Measurements from ENCODE around the gene KANSL1L. TPM values are rescaled to one million over a fixed set of nuclear protein-coding genes. Genes with fewer than 3 reads are reported as not detected.

KANSL1L gene
- polyA plus RNA-seq, 1 experiment, result 2.8 TPM

DNA sequence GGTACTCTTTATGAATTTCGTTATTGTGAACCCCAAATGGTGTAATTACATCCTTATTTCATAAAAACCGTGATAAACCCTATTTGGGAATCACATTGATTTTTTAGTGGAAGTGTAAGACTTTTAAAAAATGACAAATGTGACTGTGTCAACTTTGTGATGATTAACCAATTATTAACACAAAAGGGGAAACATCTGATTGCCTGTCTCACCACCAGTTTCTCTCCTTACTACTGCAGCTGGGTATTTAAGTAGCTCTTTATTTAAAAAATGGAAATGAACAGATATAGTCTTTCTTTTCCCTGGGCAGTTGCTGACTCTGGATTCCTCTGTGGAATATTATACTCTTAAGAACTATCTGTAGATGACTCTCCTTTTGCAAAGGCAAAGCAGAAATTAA, 180.4 kb downstream of the KANSL1L start:
- TF ChIP-seq, protein P1, sequence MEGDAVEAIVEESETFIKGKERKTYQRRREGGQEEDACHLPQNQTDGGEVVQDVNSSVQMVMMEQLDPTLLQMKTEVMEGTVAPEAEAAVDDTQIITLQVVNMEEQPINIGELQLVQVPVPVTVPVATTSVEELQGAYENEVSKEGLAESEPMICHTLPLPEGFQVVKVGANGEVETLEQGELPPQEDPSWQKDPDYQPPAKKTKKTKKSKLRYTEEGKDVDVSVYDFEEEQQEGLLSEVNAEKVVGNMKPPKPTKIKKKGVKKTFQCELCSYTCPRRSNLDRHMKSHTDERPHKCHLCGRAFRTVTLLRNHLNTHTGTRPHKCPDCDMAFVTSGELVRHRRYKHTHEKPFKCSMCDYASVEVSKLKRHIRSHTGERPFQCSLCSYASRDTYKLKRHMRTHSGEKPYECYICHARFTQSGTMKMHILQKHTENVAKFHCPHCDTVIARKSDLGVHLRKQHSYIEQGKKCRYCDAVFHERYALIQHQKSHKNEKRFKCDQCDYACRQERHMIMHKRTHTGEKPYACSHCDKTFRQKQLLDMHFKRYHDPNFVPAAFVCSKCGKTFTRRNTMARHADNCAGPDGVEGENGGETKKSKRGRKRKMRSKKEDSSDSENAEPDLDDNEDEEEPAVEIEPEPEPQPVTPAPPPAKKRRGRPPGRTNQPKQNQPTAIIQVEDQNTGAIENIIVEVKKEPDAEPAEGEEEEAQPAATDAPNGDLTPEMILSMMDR (IDR thresholded peaks at IDR 0.05; ENCODE audit: insufficient read depth, low read depth, low read length), result no peak
- ChIA-PET CTCF (interaction anchor here (0.9 to 1.1 kb wide), 2 partner anchors 29 to 204 kb away, joined by 3 read pairs; no protein-coding TSS in a partner anchor), POLR2A (no interaction called here)
- DNase-seq (ENCODE audit: low read depth), result no peak
- H3K4me3 ChIP-seq (ENCODE audit: low read depth, low read length), result no peak overlapping the region
- H3K36me3 ChIP-seq (ENCODE audit: control insufficient read depth, insufficient read depth, low read length), result no peaks in the 10 kb centered on the region
- peaks cover 2% of the 10 kb centered on the region; the same call in 1 of the 2 replicates for H3K27me3 ChIP-seq (ENCODE audit: control insufficient read depth, insufficient read depth, low read length)

GRCh38 chr2:209988010-209988409, 183.2 kb downstream of the KANSL1L start:
- Histone ChIP-seq H3K4me3 (ENCODE audit: low read depth, low read length) (no peak overlapping the region), H3K27me3 (ENCODE audit: control insufficient read depth, insufficient read depth, low read length) (peaks cover 2% of the 10 kb centered on the region; the same call in 1 of the 2 replicates), H3K36me3 (ENCODE audit: control insufficient read depth, insufficient read depth, low read length) (no peaks in the 10 kb centered on the region)
- ChIA-PET POLR2A (no interaction called here), CTCF (no interaction called here)
- TF ChIP-seq, protein P1 (IDR thresholded peaks at IDR 0.05; ENCODE audit: insufficient read depth, low read depth, low read length), result no peak
- no peak for DNase-seq (ENCODE audit: low read depth)

GRCh38 chr2:209986415-209986814, 184.8 kb downstream of the KANSL1L start:
- H3K36me3 ChIP-seq (ENCODE audit: control insufficient read depth, insufficient read depth, low read length), result no peaks in the 10 kb centered on the region
- TF ChIP-seq, protein P1 (IDR thresholded peaks at IDR 0.05; ENCODE audit: insufficient read depth, low read depth, low read length), result no peak
- POLR2A ChIA-PET, result no interaction called here
- H3K27me3 ChIP-seq (ENCODE audit: control insufficient read depth, insufficient read depth, low read length), result peaks cover 2% of the 10 kb centered on the region; the same call in 1 of the 2 replicates
- DNase-seq (ENCODE audit: low read depth), result no peak
- CTCF ChIA-PET, result interaction anchor here (2.0 kb wide), 1 partner anchor 9 kb away, joined by 6 read pairs; no protein-coding TSS in a partner anchor
- no peak overlapping the region for H3K4me3 ChIP-seq (ENCODE audit: low read depth, low read length)

DNA sequence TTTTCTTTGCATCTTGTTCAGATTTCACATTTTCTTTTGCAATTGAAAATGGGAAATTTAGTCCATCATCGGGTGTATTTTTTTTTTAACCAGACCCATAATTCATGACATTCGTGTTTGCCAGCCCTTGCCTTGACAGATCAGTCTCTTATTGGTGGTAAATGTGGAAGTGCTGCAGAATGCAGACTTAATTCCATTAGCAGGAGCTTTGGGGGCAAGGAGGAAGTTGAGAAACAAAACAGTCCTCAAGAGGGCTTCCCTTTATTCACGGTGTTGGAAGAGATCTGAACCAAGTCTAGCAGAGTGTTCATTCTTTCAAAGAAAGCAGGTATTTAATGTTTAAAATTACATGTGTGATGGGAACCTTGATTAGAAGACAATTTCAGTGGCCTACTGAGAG, 185.3 kb downstream of the KANSL1L start:
- no peak for DNase-seq (ENCODE audit: low read depth)
- CTCF ChIA-PET, result interaction anchor here (2.0 kb wide), 1 partner anchor 9 kb away, joined by 6 read pairs; no protein-coding TSS in a partner anchor
- TF ChIP-seq, protein P1 (IDR thresholded peaks at IDR 0.05; ENCODE audit: insufficient read depth, low read depth, low read length), result no peak

DNA sequence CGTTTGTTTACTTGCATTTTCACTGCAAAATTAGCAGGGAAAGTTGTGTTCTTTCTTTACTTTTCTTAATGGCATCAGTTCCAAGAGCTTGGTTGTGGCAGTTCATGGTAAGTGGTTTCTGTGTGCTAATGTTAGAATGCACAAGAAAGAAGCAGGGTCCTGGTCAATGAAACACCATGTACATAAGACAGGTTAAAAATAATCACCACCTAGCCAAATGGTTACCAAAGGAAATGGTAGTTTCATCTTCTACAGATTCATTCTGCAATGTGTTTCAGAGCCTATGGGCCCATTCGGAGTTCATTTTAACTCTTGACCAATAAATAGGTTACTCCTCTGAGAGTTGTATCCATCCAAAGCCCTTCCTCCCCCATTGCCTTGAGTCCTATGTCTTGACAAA, 186.9 kb downstream of the KANSL1L start:
- TF ChIP-seq, protein P1 (IDR thresholded peaks at IDR 0.05; ENCODE audit: insufficient read depth, low read depth, low read length), result no peak
- ChIA-PET CTCF (interaction anchor here (0.9 kb wide), 1 partner anchor 211 kb away, joined by 4 read pairs; no protein-coding TSS in a partner anchor), POLR2A (no interaction called here)
- no peaks in the 10 kb centered on the region for H3K36me3 ChIP-seq (ENCODE audit: control insufficient read depth, insufficient read depth, low read length)
- peaks cover 2% of the 10 kb centered on the region; the same call in 1 of the 2 replicates for H3K27me3 ChIP-seq (ENCODE audit: control insufficient read depth, insufficient read depth, low read length)
- no peak overlapping the region for H3K4me3 ChIP-seq (ENCODE audit: low read depth, low read length)
- DNase-seq (ENCODE audit: low read depth), result no peak

More for the DNA sequence above, 185.3 kb downstream of the KANSL1L start:
- no peak overlapping the region for H3K4me3 ChIP-seq (ENCODE audit: low read depth, low read length)
- POLR2A ChIA-PET, result no interaction called here
- peaks cover 2% of the 10 kb centered on the region; the same call in 1 of the 2 replicates for H3K27me3 ChIP-seq (ENCODE audit: control insufficient read depth, insufficient read depth, low read length)
- H3K36me3 ChIP-seq (ENCODE audit: control insufficient read depth, insufficient read depth, low read length), result no peaks in the 10 kb centered on the region
